SH-SY5Y (cell line): ENCODE measurements around the gene NKIRAS2.

Experiments
- GATA2 ChIP-seq: IDR thresholded peaks from 2 replicates; pipeline ENCODE4 v1.6.1; 2011; ENCODE audit warnings: mild to moderate bottlenecking, low read depth, low read length
- GATA3 ChIP-seq: IDR thresholded peaks from 2 replicates; pipeline ENCODE4 v1.6.1; 2011; ENCODE audit warnings: low read depth, mild to moderate bottlenecking, low read length, moderate library complexity

NKIRAS2 gene

GRCh38 chr17:42019509-42020404 is at the start of gene NKIRAS2:
TSS of gene NKIRAS2 (plus strand) at chr17:42020090. CDS start at chr17:42021578, 1,488 bp downstream.
- no peak for TF ChIP-seq GATA3

- TF ChIP-seq GATA2: no peak
- no peak for TF ChIP-seq GATA3
Observed at GRCh38 chr17:41970901-41971331, 49.0 kb upstream of the NKIRAS2 start.

GRCh38 chr17:41971721-41972523 is 48.0 kb upstream of the NKIRAS2 start:
- TF ChIP-seq GATA2: no peak
- no peak for TF ChIP-seq GATA3

GRCh38 chr17:41972571-41973407 is 47.1 kb upstream of the NKIRAS2 start:
- no peak for TF ChIP-seq GATA3
- no peak for TF ChIP-seq GATA2

- no peak for TF ChIP-seq GATA2
- TF ChIP-seq GATA3: no peak
Observed at GRCh38 chr17:41973408-41973811, 46.5 kb upstream of the NKIRAS2 start.

- TF ChIP-seq GATA2: no peak
- no peak for TF ChIP-seq GATA3
Observed at GRCh38 chr17:41974031-41974430, 45.9 kb upstream of the NKIRAS2 start.

GRCh38 chr17:41974658-41975057 is 45.2 kb upstream of the NKIRAS2 start:
- TF ChIP-seq GATA3 (no peak), GATA2 (no peak)

GRCh38 chr17:41975099-41976083 is 44.5 kb upstream of the NKIRAS2 start:
- TF ChIP-seq GATA3 (no peak), GATA2 (no peak)

- no peak for TF ChIP-seq GATA3
- TF ChIP-seq GATA2: no peak
Observed at GRCh38 chr17:41976142-41976768, 43.6 kb upstream of the NKIRAS2 start.

GRCh38 chr17:41977991-41978390 is 41.9 kb upstream of the NKIRAS2 start:
- TF ChIP-seq GATA3 (no peak), GATA2 (no peak)

- TF ChIP-seq GATA2: no peak
- TF ChIP-seq GATA3: no peak
Observed at GRCh38 chr17:41982026-41982760, 37.7 kb upstream of the NKIRAS2 start.

- TF ChIP-seq GATA2: no peak
- TF ChIP-seq GATA3: no peak
Observed at GRCh38 chr17:41984454-41984853, 35.4 kb upstream of the NKIRAS2 start.
